Renal cortex interstitium (tissue), 11 donors: Measurements from ENCODE around the gene POU6F2. TPM values are rescaled to one million over a fixed set of nuclear protein-coding genes. Genes with fewer than 3 reads are reported as not detected.

Experiments
- DNase-seq, 11 donors: peaks; one replicate each; pipeline ENCODE4 v3.0.0-alpha.2; 2013; ENCODE audit warnings: low read depth in 9 of 11, low spot score in 4 of 11; ENCODE audit errors: extremely low read depth in 1 of 11
- polyA plus RNA-seq, 3 donors: library from polyadenylated mRNA; unstranded; fragments of 120-200 nt; gene quantifications; one replicate each; pipeline ENCODE4 v1.2.1, GENCODE V29; 2013; ENCODE audit not compliant: insufficient read length in 3 of 3

POU6F2 gene
- polyA plus RNA-seq, 3 donors: 0.11 to 0.35 (median 0.26) TPM

DNA sequence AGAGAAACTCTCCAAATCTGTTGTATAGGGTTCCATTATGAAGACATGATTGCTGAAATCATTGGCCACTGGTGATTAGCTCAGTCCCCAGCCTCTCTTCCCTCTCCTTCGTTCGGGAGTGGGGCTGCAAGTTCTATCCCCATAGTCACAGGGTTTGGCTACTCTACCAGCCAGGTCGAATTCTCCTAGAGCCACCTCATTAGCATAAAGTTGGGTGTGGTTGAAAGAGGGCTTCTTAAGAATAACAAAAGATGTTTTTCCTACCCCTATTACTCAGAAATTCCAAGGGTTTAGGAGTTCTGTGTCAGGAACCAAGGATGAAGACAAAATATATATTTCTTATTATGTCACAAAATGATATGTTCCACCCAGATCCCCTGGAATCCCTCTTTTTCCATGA, 422.3 kb downstream of the POU6F2 start:
- no peak for DNase-seq

DNA sequence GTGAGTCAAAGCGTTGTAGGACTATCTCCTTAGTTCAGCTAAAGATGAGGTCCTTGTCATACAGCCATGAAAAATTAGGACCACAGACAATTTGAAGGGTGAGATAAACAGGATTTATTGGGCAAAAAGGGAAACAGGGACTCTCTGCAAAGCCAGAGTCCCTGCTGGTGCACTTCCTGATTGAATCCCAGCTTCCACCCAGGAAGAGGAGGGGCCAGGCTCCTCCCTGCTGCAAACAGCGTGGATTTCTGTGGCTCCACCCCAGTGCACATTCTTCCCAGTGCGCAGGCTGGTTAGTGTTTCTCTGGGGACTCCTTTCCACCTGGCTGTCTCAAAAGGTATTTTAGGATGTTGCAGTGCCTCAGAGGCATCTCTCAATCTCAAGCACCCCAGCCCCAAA, 423.1 kb downstream of the POU6F2 start:
- no peak for DNase-seq

DNA sequence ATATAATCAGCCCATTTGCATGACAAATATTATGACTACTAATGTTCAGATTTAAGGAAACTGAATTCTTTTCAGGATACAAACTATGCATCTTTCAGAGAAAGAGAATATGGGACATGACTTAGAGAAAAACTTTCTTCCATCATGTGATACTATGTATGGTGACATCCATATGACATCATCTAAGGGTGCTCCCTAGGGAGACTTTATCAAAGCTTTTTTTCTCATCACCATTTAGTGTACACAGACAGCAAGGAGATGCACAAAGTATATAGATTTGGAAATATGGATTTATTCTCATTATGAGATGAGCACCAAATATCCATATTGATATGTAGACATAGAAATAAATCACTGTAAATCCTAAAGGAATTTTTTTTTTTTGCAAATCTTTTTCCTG, 424.3 kb downstream of the POU6F2 start:
- no peak for DNase-seq

DNA sequence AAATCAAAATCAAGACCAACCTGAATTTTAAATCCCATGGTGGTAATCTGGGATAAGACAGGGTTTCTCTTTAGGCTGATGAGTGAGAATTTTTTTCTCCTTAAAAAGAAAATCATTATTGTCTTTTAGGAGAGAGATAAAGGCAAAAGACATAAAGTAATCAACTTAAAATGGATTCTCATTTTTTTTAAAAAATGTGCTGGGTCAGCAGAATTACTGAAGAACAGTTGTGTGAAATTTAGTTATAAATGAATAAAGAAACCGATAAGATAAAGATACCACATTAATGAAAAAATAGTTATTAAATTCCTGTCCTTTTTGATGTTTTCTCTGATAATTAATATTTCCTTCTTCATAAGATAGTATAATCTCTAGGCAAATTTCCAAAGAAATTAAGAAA, 427.2 kb downstream of the POU6F2 start:
- DNase-seq: no peak

DNA sequence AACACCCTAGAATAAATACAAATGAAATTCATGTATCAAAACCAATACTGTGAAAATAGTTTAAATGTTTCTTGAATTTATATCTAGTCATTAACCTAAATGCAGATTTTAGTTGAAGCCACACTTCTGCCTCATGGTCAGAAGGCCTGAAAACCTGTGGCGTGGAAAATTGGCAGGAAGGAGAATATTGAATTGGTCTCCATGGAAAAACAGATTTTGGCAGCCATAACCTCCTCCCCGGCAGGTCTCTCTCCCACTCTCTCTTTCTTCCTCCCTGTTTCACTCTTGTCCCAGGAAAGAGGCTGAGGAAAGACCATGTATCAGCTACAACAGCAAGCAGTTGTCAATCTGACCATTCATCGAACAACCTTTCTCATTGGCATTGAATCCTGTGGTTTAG, 427.9 kb downstream of the POU6F2 start:
- no peak for DNase-seq

DNA sequence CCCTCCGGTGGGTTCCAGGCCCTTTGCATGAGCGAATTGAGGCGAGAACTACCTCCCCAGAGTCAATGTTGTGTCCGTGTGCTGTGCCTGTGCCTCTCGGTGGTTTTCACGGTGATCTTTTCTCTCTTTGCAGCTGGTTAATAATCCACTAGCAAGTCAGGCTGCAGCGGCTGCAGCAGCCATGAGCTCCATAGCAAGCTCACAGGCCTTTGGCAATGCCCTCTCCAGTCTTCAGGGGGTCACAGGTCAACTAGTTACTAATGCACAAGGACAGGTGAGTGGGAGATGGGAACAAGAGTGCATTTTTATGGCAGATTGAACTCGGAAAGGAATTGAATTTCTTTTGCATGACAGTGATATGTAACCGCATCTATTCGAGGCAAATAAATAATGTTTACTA, 428.8 kb downstream of the POU6F2 start:
- peak in 8 of 11 donors; percentile 20 to 73 (median 52) for DNase-seq

DNA sequence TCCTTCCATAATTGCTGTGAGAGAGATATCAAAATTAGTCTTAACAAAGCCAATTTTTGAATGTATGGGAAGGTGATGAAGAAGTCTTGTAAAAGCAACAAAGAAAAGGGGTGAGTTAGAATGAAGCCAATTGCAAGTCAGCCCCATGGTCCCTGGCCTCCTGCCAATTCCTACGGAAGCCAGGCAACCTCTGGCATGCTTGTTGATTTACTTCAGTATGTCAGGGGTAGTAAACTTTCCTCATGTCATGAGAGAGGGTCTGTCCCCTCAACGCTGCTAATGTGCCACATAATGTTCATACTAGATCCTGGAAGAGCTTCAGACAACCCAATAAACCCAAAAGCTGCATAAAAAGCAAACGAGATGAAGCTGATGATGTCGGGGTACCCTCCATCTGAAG, 429.4 kb downstream of the POU6F2 start:
- peak in 6 of 11 donors; percentile 30 to 52 (median 39) for DNase-seq

DNA sequence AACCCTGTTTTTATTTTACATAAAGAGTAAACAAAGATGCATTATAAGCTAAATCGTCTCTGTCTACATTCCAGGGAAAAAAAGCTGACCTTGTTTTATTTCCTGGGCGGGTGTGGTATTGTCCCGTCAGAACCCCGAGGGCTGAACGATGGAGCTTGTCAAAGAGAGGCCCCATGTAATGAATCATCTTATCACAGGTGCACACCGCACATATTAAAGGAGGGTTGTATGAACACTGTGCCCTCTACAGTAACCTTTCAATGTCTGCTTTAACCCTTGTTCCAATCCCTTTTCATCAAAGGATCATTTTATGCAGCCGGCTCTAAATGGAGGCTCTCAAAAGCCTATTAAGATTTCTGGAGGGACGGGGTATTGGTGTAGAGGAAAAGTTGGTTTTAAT, 430.0 kb downstream of the POU6F2 start:
- no peak for DNase-seq

DNA sequence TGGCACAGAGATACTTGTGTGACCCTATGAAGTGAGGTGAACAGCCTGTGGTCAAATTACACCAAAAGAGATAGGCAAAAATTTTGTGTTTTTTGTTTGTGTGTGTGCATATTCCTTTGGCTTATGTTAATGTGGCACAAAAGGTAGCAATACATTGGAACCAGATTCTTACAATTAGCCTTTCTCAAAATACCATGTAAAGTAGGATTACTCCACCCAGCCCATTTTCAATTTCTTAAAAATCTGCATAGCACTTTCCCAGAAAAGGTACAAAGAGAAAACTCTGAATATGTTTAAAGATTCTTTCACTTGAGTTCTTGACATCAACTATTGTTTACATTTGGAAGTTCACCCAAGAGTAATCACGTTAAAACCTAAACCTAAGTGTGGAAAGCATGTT, 431.2 kb downstream of the POU6F2 start:
- no peak for DNase-seq

DNA sequence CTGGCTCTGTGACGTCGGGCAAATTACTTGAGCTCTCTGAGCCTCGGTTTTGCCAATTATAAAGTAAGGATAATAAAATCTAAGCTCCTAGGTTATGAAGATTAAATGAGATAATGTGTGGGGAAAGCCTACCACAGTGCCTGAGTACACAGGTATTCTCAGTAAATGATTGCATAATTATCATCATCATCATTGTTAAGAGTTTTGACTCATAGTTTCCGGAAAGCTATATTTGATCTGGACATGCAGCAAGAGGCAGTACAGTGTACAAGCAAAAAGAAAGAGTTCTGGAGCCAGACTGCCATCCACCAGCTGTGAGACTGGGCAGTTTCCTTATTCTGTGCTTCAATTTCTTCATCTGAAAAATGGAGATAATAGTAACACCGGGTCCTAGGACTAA, 432.9 kb downstream of the POU6F2 start:
- no peak for DNase-seq

DNA sequence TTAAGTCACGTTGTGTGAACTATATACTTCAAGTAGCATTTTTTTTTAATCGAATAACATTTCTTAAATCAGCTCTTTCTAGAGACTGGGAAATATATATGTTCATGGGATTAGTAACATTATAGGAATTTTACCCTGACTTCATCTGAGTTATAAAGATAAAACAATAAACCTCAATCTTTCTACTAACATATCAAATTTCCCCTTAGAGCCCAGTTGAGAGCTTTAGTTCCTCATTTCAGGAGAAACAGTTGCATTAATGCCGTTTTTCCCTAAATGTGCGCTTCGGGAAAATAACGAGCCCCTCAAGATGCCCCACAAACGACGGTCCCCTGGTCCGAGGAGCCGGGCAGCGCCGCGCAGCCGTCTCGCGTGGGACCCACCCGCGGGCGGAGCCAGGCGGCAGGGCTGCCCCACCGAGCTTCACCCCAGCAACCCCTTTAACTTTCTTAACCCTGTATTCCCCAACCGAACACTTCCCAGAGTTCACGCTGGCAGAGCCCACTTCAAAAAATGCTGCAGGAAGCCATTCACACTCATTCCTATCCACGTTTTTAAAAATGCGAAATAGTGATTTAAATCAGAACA, 436.0 kb downstream of the POU6F2 start:
- DNase-seq: no peak

DNA sequence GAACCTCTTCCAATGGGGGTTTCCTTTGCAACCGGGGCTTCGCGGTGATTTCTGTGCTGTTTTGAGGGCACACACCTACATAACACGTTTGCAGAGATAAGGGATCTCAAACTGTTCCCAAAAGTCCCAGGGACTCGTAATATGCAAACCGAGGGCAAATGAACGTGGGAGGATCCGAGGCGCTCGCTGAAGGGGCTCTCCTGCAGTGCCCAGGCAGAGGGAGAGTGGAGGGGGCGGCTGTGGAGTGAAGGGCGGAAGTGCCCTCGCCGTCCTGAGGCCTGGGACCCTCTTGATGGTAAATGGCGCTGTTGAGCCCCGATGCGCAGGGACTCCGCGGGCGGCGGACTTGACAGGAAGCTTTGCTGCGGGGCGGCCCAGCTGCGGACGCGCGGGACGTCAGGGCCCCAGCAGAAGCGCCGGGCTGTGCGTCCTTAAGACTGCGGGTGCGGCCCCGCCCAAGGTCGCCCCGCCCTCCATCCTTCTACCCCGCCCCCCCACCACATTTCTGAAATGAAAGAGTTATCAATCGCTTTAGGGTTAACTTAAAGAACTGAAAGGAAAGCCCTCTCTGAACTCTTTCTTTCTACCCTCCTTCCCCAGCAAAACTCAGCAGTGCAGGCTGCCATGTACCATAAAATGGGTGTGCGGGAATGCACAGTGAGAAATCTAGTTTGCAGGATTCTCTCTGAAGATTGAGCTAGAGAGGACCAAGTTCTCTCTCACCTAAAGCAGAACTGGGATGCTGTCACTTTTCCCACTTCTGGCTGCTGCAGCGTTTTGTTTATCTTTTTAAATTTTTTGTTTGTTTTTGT, 436.7 kb downstream of the POU6F2 start:
- DNase-seq: peak in 9 of 11 donors; percentile 35 to 64 (median 49)

DNA sequence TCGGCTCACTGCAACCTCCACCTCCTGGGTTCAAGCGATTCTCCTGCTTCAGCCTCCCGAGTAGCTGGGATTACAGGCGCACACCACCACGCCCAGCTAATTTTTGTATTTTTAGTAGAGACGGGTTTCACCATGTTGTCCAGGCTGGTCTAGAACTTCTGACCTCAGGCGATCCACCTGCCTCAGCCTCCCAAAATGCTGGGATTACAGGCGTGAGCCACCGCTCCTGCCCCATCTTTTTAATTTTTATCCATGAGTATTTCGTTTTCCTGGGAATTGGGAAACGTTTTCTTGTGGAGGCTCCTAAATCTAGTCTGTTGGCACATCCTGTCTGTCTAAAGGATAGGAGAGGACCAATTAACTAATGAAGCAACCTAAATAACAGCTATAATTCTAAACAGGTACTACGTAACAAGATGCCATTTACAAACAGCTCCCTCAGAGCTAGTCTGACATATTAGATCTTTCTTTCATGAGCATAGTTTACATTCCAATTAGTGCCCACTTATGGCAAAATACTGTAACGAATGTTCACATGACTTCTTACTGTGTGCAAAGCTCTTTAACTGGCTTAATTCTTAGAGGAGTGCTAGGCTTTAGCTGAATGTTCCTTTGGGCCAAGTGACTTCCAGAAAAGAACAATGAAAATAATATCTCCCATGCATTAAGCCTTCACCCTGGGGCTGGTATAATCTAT, 437.5 kb downstream of the POU6F2 start:
- DNase-seq: no peak

DNA sequence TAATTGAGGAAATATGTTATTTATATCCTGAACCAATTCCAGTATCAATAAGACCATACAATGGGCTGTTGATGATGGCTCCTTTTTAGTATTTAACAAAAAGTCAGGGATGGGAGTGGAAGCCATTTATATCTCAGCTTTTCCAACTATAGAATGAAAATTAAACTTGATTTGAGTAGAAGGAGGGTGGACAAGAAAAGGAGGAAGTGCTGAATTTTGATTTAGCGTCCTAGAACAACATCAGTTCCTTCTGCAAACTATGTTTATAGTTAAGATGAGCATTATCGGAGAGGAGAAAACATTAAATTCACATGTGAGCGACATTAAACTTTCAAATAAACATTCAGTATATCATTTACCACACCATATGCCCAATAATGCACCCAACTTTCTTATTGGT, 439.2 kb downstream of the POU6F2 start:
- DNase-seq: no peak

DNA sequence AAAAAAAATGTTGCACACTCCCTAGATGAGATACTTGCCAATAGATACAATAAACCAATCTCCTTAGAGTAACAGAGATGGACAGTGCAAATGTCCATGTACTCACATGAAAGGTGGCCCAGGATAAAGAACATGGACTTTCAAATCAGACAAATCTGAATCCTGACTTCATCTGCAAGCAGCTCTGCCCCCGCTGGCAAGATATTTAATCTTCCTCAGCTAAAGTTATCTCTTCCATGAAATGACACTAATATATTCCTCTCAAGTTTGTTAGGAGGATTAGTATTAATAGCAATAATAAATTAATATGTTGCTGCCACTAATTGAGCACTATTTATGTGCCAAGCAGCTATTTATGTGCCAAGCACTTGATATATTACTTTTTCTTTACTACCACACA, 439.9 kb downstream of the POU6F2 start:
- no peak for DNase-seq

DNA sequence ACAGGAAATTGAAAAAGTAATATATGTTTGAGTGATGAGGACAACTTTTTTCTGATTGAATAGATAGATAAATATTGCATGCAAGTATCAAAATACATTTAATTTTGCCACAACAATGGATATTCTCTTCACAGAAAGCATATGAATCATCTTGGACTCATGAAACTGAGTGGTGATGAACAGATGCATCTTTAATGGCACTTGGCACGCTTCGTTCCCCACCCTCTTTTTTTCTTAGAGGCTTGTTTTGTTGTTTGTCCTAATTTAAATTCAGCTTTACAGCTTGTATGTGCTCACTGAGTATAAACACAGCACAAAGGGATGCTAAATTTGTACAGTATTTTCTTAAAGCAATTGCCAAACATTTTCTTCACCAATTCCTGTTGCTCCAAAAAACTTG, 443.5 kb downstream of the POU6F2 start:
- DNase-seq: no peak

DNA sequence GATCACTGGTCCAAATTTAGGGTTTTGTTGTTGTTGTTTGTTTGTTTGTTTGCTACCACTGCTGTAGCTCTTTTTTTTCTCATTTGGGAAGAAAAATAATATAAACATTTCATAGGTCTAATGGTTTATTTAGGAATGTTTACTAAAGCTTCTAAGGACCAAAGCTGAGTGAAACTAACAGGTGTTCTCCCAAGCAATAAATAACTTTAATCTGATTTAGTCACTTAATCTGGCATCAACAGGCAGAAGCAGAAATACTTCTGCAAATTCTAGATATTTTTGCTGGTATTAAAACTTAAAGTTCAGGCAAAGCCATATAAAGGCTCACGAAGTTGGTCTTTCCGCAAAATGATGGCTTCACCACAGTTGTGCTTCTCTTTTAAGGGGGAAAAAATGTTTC, 444.0 kb downstream of the POU6F2 start:
- DNase-seq: no peak

DNA sequence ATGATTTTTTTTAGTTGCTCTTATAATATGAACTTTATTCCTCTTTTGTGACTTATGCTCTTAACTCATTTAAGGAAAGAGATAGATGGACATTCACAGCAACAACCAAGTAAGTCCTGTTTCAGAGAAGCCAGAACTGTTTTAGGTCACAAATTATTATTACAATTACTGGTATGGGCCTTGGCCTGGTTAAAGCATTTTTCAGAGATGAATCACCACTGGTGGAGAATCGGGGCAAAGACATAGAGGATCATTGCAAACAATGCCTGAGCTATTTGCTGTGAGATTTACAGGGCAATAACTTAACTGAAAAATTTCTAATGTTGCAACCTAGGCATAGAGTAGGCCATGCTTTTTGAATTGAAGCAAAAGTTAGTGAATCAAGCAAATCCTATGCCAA, 450.5 kb downstream of the POU6F2 start:
- DNase-seq: no peak

DNA sequence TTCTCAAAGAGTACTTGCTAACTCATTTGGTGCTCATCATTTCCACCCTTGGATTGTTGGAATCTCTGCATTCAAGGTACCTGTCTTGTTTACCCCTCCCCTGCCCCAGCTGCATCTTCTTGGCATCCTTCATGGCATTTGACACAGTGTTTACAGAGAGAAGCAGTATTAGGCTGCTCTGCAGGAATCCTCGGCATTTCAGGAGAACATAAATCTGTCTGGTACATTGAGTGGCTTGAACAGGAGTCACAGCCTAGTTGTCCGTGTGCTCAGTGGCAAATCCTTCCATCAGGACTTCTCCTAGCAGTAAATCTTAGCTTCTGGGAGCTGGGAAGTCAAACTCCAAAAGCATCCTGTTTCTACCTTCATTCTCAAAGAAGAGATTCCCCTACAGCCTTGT, 451.7 kb downstream of the POU6F2 start:
- peak in 1 of 11 donors; percentile 28 for DNase-seq

DNA sequence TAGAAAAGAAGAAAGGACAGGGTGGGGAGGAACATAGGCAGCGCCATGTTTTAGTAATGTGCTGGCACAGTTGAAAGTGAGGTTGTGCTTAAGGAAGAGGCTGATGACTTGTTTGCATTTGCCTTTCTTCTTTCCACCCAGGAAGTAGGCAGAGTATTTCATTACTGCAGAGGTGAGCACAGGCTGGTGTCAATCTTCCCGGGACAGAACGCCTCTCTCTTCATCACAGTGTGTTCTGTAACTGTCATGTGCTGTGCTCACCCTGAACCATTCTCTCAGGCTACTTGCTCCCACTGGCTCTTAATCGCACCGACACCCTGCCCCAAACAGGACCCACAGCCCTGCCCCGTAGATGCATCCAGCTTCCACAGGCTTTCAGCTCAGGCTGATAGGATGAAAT, 452.7 kb downstream of the POU6F2 start:
- DNase-seq: no peak
